IPS DF 19.7 (cell line): Measurements from ENCODE around the gene ATRN.
A peak's percentile ranks its signal among the peaks of the same experiment; 100 is the strongest.
"Not testable (repeated sequence)": the region's sequence is repeated elsewhere in the genome, so short reads cannot be mapped to it uniquely, and the experiment has no call there.

ENCODE experiments used
- DNase-seq: peaks from one replicate; pipeline ENCODE4 v3.0.0-alpha.2; 2013; ENCODE audit warnings: low read depth, low spot score

ATRN gene

DNA sequence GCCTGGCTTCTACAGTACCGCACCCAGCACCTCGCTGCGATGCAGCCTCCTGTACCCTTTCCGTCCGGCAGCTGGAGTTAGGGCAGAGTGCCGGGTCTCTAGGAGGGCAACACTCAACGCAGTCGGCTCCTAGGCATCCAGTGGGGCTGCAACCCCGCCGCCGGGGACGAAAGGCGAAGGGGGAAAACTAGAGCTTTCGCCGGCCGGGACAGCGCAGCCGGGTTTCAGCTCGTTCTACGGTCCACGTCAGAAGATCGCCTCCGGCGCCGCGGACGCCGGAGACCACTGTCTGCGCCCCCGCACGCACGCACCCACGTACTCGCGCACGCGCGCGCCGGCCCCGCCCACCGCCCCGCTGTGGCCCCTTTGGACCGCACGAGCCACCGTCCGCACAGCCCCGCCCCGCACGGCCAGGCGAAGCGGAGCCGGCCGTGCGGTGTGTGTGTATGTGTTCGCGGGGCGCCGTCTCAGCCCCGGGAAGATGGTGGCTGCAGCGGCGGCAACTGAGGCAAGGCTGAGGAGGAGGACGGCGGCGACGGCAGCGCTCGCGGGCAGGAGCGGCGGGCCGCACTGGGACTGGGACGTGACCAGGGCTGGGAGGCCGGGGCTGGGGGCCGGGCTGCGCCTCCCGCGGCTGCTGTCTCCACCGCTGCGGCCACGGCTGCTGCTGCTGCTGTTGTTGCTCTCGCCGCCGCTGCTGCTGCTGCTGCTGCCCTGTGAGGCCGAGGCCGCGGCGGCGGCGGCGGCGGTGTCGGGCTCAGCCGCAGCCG is at the start of gene ATRN:
Gene ATRN (plus strand): TSS at position 392 of the 770 bp plus-strand sequence. CDS start 90 bp downstream, at position 482.
- no peak for DNase-seq

- DNase-seq: no peak
Measured at GRCh38 chr20:3421985-3422384, 48.8 kb upstream of the ATRN start.

- DNase-seq: peak; percentile 23
Measured at GRCh38 chr20:3423126-3423525, 47.7 kb upstream of the ATRN start.

DNA sequence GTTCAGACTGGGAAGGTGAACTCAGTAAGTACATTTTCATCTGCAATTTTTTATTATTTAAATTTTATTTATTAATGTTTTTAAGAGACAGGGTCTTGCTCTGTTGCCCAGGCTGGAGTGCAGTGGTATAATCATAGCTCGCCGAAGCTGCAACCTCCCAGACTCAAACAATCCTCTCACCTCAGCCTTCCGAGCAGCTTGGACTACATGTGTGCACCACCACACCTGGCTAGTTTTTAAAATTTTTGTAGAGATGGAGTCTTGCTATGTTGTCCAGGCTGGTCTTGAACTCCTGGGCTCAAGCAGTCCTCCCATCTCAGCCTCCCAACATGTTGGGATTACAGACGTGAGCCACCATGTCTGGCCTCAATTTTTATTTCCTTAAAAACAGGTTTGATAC is 44.1 kb upstream of the ATRN start:
- DNase-seq: not testable (repeated sequence)

DNA sequence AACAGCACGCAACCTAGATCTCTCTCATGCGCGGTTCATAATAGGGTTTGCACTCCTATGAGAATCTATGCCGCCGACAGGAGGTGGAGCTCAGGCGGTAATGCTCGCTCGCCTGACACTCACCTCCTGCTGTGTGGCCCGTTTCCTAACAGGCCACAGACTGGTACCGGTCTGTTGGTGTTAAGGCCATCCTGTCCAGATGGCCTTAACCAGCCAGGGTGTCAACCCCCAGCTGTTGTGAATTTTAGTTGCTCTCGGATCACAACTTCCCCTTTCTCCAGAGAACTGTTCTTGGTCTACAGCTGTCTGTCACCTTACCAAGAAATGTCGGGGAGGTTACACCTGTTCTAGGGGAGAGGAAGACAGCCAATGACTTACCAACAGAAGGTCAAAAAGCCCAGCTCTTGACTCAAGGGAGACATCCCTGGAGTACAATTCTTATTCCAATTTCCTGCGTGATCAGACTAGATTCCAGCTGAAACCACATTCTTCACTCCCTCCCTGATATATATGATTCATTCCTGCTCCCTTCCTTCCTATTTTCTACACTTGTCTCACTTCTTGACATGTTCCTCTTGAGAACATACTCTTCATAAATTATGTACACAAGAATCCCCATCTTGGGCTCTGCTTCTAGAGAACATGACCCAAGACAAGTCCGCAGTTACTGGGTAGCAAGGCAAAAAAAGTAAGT is 40.3 kb upstream of the ATRN start:
- no peak for DNase-seq

DNA sequence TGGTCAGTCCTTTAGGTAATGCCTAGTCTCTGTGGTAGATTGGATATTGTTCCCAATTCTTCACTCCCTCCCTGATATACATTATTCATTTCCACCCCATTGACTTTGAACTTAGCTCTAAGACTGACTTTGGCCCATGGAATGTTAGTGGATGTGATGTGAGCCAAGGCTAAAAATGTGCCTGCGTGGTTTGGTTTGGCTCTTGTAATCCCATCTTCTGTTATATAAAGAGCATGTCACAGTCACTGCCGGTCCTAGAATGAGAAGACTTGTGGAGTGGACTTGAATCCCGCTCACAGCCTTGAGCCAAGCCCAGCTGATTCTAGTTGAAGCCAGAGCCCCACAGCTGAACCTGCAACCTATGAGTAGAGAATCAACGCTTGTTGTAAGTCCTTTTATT is 39.7 kb upstream of the ATRN start:
- DNase-seq: no peak

DNA sequence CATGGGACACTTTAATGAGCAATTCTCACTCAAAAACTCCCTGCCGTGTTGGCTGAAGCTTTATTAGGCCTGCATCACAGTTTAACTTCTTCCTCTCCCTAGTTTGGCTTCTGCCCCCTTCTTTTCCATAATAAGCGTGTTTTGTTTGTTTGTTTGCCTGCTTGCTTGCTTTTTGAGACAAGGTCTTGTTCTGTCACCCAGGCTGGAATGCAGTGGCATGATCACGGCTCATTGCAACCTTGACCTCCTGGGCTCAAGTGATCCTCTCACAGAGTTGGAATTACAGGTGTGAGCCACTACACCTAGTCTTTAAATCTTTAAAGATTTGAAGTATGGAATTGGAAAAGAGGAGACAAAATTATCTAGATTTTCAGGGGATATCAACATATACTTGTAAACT is 38.0 kb upstream of the ATRN start:
- DNase-seq: no peak

GRCh38 chr20:3433744-3434143 is 37.1 kb upstream of the ATRN start:
- no peak for DNase-seq

GRCh38 chr20:3434232-3434631 is 36.6 kb upstream of the ATRN start:
- DNase-seq: no peak

DNA sequence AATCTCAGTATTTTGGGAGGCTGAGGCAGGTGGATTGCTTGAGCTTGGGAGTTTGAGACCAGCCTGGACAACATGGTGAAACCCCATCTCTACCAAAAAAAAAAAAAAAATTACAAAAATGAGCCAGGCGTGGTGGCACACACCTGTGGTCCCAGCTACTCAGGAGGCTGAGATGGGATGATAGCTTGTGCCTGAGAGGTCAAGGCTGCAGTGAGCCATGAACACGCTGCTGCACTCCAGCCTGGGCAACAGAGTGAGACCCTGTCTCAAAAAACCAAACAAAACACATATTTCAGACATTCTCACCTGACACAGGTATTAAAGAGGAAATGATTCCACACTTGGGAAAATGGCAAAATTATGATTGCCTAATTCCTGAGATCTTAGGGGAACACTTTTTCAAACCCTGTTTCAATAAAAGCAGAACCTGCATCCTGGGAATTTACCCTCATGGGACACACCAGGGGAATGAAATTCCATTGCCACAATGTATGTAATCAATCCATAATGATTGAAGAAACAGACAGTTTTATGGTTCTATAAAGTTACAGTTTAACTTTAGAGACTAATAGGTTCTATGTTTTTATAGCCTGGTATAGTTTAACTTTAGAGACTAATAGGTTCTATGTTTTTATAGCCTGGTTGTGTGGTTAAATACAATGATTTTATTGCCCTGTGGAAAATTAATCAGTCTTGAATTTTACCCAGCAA is 33.8 kb upstream of the ATRN start:
- no peak for DNase-seq

DNA sequence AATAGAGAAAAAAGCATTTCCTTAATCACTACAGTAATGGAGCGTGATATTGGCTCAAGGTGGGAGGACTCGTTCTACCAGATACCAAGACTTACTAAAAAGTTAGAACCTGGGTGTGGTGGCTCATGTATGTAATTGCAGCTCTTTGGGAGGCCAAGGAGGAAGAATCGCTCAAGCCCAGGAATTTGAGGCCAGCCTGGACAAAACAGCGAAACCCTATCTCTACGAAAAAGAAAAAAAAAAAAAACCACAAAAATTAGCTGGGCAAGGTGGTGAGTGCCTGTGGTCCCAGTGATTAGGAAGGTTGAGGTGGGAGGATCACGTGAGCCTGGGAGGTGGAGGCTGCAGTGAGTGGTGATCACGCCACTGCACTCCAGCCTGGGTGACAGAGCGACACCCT is 24.0 kb upstream of the ATRN start:
- no peak for DNase-seq

- no peak for DNase-seq
Measured at GRCh38 chr20:3447321-3447720, 23.5 kb upstream of the ATRN start.

- DNase-seq: no peak
Measured at GRCh38 chr20:3449319-3449718, 21.5 kb upstream of the ATRN start.

DNA sequence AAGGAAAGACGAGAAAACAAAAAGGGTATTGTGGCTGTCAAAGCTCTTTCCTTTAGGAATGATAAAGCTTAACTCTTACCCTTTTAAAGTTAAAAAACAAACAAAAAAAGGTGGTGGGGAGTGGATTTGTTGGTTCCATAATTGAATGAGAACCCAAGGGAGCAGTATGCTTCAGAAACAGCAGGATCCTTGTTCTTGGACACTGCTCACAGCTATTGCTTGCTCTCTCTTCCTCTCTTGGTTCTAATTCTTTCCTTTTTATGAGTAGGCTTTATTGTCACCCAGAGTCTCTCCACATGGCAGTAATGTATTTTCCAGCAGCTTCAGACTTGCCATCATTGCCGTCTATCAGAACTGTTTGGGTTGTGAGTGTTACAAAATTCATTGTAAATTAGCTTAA is 18.7 kb upstream of the ATRN start:
- no peak for DNase-seq

- DNase-seq: no peak
Measured at GRCh38 chr20:3452690-3453089, 18.1 kb upstream of the ATRN start.

- no peak for DNase-seq
Measured at GRCh38 chr20:3454831-3455230, 16.0 kb upstream of the ATRN start.

DNA sequence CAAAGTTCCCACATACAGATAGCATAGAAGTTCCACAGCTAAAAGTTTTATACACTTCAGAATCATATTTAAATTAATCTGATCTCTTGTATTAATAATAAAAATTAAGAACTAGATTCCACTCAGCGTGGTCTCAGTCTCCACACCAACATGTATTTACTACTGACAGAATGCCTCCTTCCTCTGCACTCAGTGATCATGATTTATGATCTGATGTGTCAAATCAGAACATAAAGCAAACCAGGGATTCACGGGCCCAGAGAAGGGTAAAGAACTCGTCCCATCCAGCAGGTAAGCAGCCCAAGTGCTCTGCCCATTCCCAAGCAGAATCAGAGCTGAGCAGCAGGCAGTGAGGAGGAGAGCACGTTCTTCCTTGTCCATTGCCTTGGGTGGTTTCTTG is 14.2 kb upstream of the ATRN start:
- no peak for DNase-seq

DNA sequence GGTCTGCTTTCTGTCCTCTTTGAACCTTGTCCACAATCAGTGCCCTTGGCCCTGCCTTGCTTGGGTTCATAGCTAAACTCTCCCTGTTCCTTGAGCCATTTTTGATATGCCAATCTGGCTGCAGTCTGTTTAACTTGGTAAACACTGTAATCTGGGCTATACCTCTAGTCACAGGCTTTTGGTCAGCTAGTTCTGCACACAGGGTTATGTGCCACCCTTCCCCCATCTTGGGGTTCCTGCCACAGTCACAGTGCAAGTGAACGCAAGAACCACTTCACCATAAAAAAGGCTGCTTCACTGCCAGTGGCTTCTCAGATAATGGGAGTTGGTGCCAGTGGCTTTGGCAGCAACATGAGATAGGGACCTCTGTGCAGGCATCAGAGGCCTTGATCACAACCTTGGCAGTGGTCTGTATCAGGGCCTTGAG is 10.9 kb upstream of the ATRN start:
- DNase-seq: no peak

DNA sequence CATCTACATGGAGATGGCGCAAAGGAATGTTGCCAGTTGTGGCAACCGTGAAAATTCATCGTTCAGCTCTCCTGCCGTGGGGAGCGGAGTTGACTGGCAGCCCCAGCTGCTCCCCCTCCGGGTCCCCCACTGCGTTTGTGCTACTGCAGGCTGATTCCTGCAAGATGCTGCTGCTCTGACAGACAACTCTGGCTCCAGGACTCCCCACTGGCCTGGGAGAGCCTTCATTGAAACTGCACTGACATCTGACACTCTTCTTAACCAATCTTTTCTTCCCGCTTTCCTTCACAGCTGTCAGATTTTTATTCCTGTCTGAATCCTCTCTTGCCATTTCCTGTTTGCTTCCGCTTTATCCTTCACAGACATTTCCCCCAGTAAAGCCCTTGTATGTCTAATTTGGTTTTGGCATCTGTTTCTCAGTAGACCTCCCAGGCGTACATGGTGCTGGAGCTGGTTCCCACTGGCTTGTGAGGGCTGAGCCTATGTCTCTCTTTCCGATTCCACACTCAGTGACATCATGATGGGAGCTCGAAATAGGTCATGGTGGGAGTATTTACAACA is 9.5 kb upstream of the ATRN start:
- DNase-seq: no peak

- DNase-seq: no peak
Measured at GRCh38 chr20:3461911-3462677, 8.7 kb upstream of the ATRN start.

DNA sequence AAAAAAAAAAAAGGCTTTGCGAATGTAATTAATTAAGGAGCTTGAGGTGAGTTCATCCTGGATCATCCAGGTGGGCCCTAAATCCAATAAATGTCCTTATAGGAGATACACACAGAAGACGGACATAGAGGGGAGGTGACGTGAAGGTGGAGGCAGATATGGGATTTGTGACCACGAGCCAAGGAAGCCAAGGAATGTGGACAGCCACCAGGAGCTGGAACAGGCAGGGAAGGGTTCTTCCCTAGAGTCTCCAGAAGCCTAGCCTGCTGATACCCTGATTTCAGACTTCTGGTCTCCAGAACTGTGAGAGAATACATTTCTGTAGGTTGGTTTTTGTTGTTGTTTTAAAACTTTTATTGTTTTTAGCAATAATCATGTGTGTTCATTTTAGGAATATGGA is 6.7 kb upstream of the ATRN start:
- DNase-seq: no peak

- no peak for DNase-seq
Measured at GRCh38 chr20:3465301-3465700, 5.5 kb upstream of the ATRN start.
